Panc1 (cell line): Measurements from ENCODE around the gene KCNT1.

Experiments used
- POLR2AphosphoS5 ChIP-seq: IDR thresholded peaks from 2 replicates; pipeline ENCODE4 v1.6.1; 2012; ENCODE audit warnings: mild to moderate bottlenecking, low read depth, low read length, moderate library complexity
- TF ChIP-seq, protein P1 (sequence below): fragments of 450-650 bp; IDR thresholded peaks from 2 replicates; pipeline ENCODE4 v1.5.1; 2017; ENCODE audit warnings: mild to moderate bottlenecking

DNA sequence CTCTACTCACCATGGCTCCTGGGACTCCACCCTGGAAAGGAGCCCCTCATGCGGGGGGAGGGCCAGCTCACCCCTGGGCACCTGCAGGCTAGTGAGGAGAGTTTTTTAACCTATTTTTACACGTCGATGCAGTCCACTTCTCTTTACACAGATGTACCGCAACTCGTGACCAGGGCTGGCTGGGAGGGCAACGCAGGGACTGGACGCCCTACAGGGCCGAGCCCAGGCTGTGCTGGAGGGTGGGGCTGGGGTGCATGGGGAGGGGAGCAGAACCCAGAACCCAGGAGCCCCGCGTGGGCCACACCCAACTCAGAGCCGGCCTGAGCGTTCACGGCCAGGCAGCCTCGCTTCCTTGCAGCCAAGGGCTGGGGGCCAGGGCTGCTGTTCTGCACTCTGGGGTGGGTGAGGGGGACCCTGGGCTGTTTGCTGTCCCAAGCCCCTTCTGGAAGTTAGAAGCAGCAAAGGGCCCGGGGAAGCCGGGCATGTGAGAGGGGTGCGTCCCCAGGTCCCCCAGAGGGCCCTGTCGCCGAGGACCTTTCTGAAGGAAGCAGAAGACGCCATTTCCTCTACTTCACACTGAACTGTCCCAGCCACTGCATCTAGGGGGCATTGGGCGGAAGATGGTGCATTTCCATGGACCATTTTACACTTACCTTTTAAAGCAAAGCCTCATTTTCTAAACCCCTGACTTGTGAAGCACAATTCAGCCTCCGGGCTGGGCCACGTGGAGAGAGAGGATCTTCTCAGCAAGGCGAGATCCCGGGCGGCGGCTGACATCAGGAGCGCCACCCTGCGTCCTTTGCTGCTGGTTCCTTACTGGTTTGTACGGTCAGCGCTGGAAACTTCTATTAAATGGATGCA, 90.5 kb downstream of the KCNT1 start:
- TF ChIP-seq, protein P1, sequence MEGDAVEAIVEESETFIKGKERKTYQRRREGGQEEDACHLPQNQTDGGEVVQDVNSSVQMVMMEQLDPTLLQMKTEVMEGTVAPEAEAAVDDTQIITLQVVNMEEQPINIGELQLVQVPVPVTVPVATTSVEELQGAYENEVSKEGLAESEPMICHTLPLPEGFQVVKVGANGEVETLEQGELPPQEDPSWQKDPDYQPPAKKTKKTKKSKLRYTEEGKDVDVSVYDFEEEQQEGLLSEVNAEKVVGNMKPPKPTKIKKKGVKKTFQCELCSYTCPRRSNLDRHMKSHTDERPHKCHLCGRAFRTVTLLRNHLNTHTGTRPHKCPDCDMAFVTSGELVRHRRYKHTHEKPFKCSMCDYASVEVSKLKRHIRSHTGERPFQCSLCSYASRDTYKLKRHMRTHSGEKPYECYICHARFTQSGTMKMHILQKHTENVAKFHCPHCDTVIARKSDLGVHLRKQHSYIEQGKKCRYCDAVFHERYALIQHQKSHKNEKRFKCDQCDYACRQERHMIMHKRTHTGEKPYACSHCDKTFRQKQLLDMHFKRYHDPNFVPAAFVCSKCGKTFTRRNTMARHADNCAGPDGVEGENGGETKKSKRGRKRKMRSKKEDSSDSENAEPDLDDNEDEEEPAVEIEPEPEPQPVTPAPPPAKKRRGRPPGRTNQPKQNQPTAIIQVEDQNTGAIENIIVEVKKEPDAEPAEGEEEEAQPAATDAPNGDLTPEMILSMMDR, result peak; percentile 48
- no peak for TF ChIP-seq POLR2AphosphoS5
